GM23338 (cell line): ENCODE measurements around the gene SHISA2. TPM values are rescaled to one million over a fixed set of nuclear protein-coding genes. Genes with fewer than 3 reads are reported as not detected.

ENCODE experiments used
- ATAC-seq: fragments of 200-7000 bp; cut with Tn5 transposase; 3 replicates; pipeline ENCODE4 v1.9.1; 2020
- DNase-seq: peaks from one replicate; pipeline ENCODE4 v3.0.0-alpha.2; 2015; ENCODE audit warnings: low spot score
- H2AFZ ChIP-seq: fragments of 200-600 bp; sonication (generic); 2 replicates; pipeline ENCODE4 v1.8.0; 2016; ENCODE audit warnings: antibody characterized with exemption, mild to moderate bottlenecking, moderate library complexity
- H3F3A ChIP-seq: fragments of 200-600 bp; sonication (generic); replicated peaks from 2 replicates; pipeline ENCODE4 v1.8.0; 2017; ENCODE audit warnings: antibody characterized with exemption, mixed run types, low read depth
- H3K27ac ChIP-seq: fragments of 200-600 bp; sonication (generic); 2 replicates; pipeline ENCODE4 v1.6.1; 2016; ENCODE audit warnings: low read depth
- H3K27me3 ChIP-seq: fragments of 200-600 bp; sonication (generic); 2 replicates; pipeline ENCODE4 v1.8.0; 2016; ENCODE audit warnings: mild to moderate bottlenecking, mixed run types, moderate library complexity; ENCODE audit not compliant: insufficient read depth
- H3K36me3 ChIP-seq: fragments of 200-600 bp; sonication (generic); 2 replicates; pipeline ENCODE4 v1.8.0; 2016; ENCODE audit warnings: mild to moderate bottlenecking; ENCODE audit not compliant: insufficient read depth
- H3K4me1 ChIP-seq: fragments of 200-600 bp; sonication (generic); 2 replicates; pipeline ENCODE4 v1.8.0; 2016; ENCODE audit warnings: mild to moderate bottlenecking, moderate library complexity; ENCODE audit not compliant: insufficient read depth
- H3K4me2 ChIP-seq: fragments of 200-600 bp; sonication (generic); 2 replicates; pipeline ENCODE4 v1.7.1; 2017; ENCODE audit warnings: mixed run types
- H3K4me3 ChIP-seq: fragments of 200-600 bp; sonication (generic); 2 replicates; pipeline ENCODE4 v1.6.1; 2016; ENCODE audit warnings: mixed run types
- H3K79me2 ChIP-seq: fragments of 200-600 bp; sonication (generic); replicated peaks from 2 replicates; pipeline ENCODE4 v1.8.0; 2017; ENCODE audit warnings: mild to moderate bottlenecking; ENCODE audit not compliant: insufficient read depth
- H3K9me2 ChIP-seq: fragments of 200-600 bp; sonication (generic); 2 replicates; pipeline ENCODE4 v1.8.0; 2017; ENCODE audit not compliant: insufficient read depth
- H4K20me1 ChIP-seq: fragments of 200-600 bp; sonication (generic); replicated peaks from 2 replicates; pipeline ENCODE4 v1.8.0; 2017; ENCODE audit warnings: mild to moderate bottlenecking; ENCODE audit not compliant: insufficient read depth
- H3K27ac Mint-ChIP-seq: 2 replicates; pipeline ENCODE4 v1.8.0; 2020; ENCODE audit warnings: inconsistent platforms, mild to moderate bottlenecking, moderate library complexity, mixed read lengths
- H3K27me3 Mint-ChIP-seq: 3 replicates; pipeline ENCODE4 v1.8.0; 2022; ENCODE audit warnings: low read depth, mild to moderate bottlenecking, moderate library complexity, mixed read lengths, inconsistent platforms; ENCODE audit not compliant: insufficient read depth, poor library complexity
- H3K36me3 Mint-ChIP-seq: 3 replicates; pipeline ENCODE4 v1.8.0; 2021; ENCODE audit warnings: low read depth, mild to moderate bottlenecking, inconsistent platforms, moderate library complexity, mixed read lengths
- H3K4me1 Mint-ChIP-seq: 3 replicates; pipeline ENCODE4 v1.8.0; 2020; ENCODE audit warnings: mild to moderate bottlenecking, inconsistent platforms, mixed read lengths
- H3K4me3 Mint-ChIP-seq: 3 replicates; pipeline ENCODE4 v1.8.0; 2021; ENCODE audit warnings: moderate library complexity, mild to moderate bottlenecking, inconsistent platforms, mixed read lengths
- H3K9me3 Mint-ChIP-seq: 3 replicates; pipeline ENCODE4 v1.8.0; 2020; ENCODE audit warnings: moderate library complexity, mild to moderate bottlenecking, inconsistent platforms, mixed read lengths
- EZH2phosphoT487 ChIP-seq: fragments of 200-600 bp; sonication (generic); IDR thresholded peaks from one replicate; pipeline ENCODE4 v1.8.1; 2018; ENCODE audit warnings: antibody characterized with exemption; ENCODE audit not compliant: unreplicated experiment
- ZNF331 ChIP-seq: fragments of 250-450 bp; sonication (Bioruptor Pico); IDR thresholded peaks from 2 replicates; pipeline ENCODE4 v1.5.0; 2020; ENCODE audit warnings: low read depth, mild to moderate bottlenecking, moderate library complexity
- ZNF462 ChIP-seq: fragments of 250-450 bp; sonication (Bioruptor Pico); IDR thresholded peaks from 2 replicates; pipeline ENCODE4 v1.5.0; 2020; ENCODE audit warnings: mild to moderate bottlenecking, moderate library complexity
- polyA plus RNA-seq: library from polyadenylated mRNA; unstranded; fragments of >200 nt; fragmentation: Nextera tagmentation; extraction: Ambion mirVana; gene quantifications from 2 replicates; pipeline ENCODE4 v1.2.1, GENCODE V29; 2016
- total RNA-seq: library from RNA; depleted of rRNA; stranded (reverse); fragments of >200 nt; shearing (Covaris generic); gene quantifications from 2 replicates; pipeline ENCODE4 v1.2.3, GENCODE V29; 2014

SHISA2 gene
- total and polyA plus RNA-seq, 2 experiments from 2014 or later = 17.9 to 37.4 TPM

- TF ChIP-seq ZNF462 (CRISPR knock-in tag) = no peak
- TF ChIP-seq EZH2phosphoT487 = no peak
Observed at GRCh38 chr13:26021516-26021915, 30.3 kb downstream of the SHISA2 start (continued).

GRCh38 chr13:26020891-26021290 lies 30.9 kb downstream of the SHISA2 start:
- Histone ChIP-seq H2AFZ (no peak overlapping the region), H3K79me2 (no peaks in the 10 kb centered on the region), H3K4me3 (no peak overlapping the region), H4K20me1 (no peaks in the 10 kb centered on the region), H3K27me3 (no peaks in the 10 kb centered on the region), H3K36me3 (no peaks in the 10 kb centered on the region), H3K4me2 (no peak overlapping the region), H3F3A (no peaks in the 10 kb centered on the region), H3K4me1 (peaks cover 15% of the 10 kb centered on the region), H3K27ac (no peak overlapping the region), H3K9me2 (no peaks in the 10 kb centered on the region)
- peaks cover 12% of the 10 kb centered on the region for H3K27me3 Mint-ChIP-seq
- ATAC-seq = no peak
- H3K9me3 Mint-ChIP-seq = no peaks in the 10 kb centered on the region
- H3K36me3 Mint-ChIP-seq = no peaks in the 10 kb centered on the region; the same call in 2 of the 3 replicates
- no peak for DNase-seq
- peaks cover 45% of the 10 kb centered on the region for H3K4me1 Mint-ChIP-seq
- H3K4me3 Mint-ChIP-seq = no peak overlapping the region
- no peak for TF ChIP-seq ZNF331 (CRISPR knock-in tag)
- H3K27ac Mint-ChIP-seq = no peak overlapping the region
